CD8-positive, alpha-beta memory T cell (primary cell): ENCODE measurements around the gene COQ10A. TPM values are rescaled to one million over a fixed set of nuclear protein-coding genes. Genes with fewer than 3 reads are reported as not detected.

Source experiments
- CTCF ChIA-PET: fragments of 350-600 bp; sonication (Branson Sonifier 250); formaldehyde crosslinking; loops from one replicate; lab custom pipeline; 2021; ENCODE audit warnings: antibody characterized with exemption; lab: Charles Lee
- POLR2A ChIA-PET: fragments of 350-600 bp; sonication (Branson Sonifier 250); formaldehyde crosslinking; loops from one replicate; lab custom pipeline; 2021; ENCODE audit warnings: antibody characterized with exemption; lab: Charles Lee
- DNase-seq, 5 donors: peaks; one replicate each; pipeline versions ENCODE4 v3.0.0 to v3.0.0-alpha.2; 2020 to 2022; ENCODE audit warnings: mixed read lengths in 1 of 5
- H3K27ac ChIP-seq: one replicate; pipeline ENCODE4 v1.7.0; 2013; ENCODE audit warnings: low read depth, mild to moderate bottlenecking, low read length, moderate library complexity
- H3K27me3 ChIP-seq: 2 replicates; pipeline ENCODE4 v1.7.0; 2013; ENCODE audit warnings: low read length, mild to moderate bottlenecking; ENCODE audit not compliant: insufficient read depth, poor library complexity, severe bottlenecking
- H3K36me3 ChIP-seq: 2 replicates; pipeline ENCODE4 v1.7.0; 2013; ENCODE audit warnings: mild to moderate bottlenecking, low read length, moderate library complexity; ENCODE audit not compliant: insufficient read depth
- H3K4me1 ChIP-seq: 2 replicates; pipeline ENCODE4 v1.7.0; 2013; ENCODE audit warnings: mild to moderate bottlenecking, low read length, moderate library complexity; ENCODE audit not compliant: insufficient read depth
- H3K4me3 ChIP-seq: 2 replicates; pipeline ENCODE4 v1.7.0; 2013; ENCODE audit warnings: mild to moderate bottlenecking, low read length
- H3K9me3 ChIP-seq: 2 replicates; pipeline ENCODE4 v1.7.0; 2013; ENCODE audit warnings: mild to moderate bottlenecking, low read length
- H3K27ac Mint-ChIP-seq, 8 donors: one replicate each; pipeline ENCODE4 v1.8.0; 2020 to 2021; ENCODE audit warnings: mixed read lengths in 8 of 8, mild to moderate bottlenecking in 6 of 8, inconsistent platforms in 3 of 8, moderate library complexity in 3 of 8
- H3K27me3 Mint-ChIP-seq, 2 donors: one replicate each; pipeline ENCODE4 v1.8.0; 2020 to 2021; ENCODE audit warnings: mixed read lengths in 2 of 2, mild to moderate bottlenecking in 1 of 2, moderate library complexity in 1 of 2
- H3K36me3 Mint-ChIP-seq, 3 donors: one replicate each; pipeline ENCODE4 v1.8.0; 2020 to 2021; ENCODE audit warnings: mixed read lengths in 3 of 3, inconsistent platforms in 1 of 3, mild to moderate bottlenecking in 1 of 3
- H3K4me1 Mint-ChIP-seq, 3 donors: one replicate each; pipeline ENCODE4 v1.8.0; 2020 to 2021; ENCODE audit warnings: mixed read lengths in 3 of 3, inconsistent platforms in 1 of 3, mild to moderate bottlenecking in 1 of 3
- H3K4me3 Mint-ChIP-seq, 7 donors: one replicate each; pipeline ENCODE4 v1.8.0; 2020 to 2021; ENCODE audit warnings: mixed read lengths in 7 of 7, mild to moderate bottlenecking in 6 of 7, moderate library complexity in 4 of 7, inconsistent platforms in 2 of 7
- H3K9me3 Mint-ChIP-seq, 5 donors: one replicate each; pipeline ENCODE4 v1.8.0; 2020 to 2022; ENCODE audit warnings: mixed read lengths in 5 of 5, mild to moderate bottlenecking in 3 of 5, moderate library complexity in 2 of 5, inconsistent platforms in 1 of 5
- polyA plus RNA-seq: library from polyadenylated mRNA; unstranded; fragments of 300-500 nt; fragmentation: Illumina TruSeq; gene quantifications from one replicate; pipeline ENCODE4 v1.2.3, GENCODE V29; 2021
- total RNA-seq, 2 experiments: library from RNA; stranded (reverse); gene quantifications; one replicate each; pipeline ENCODE4 v1.2.3, GENCODE V29; 2021

Gene COQ10A
- total and polyA plus RNA-seq, 3 experiments from 2014 or later = 14.2 to 14.4 (median 14.3) TPM

DNA sequence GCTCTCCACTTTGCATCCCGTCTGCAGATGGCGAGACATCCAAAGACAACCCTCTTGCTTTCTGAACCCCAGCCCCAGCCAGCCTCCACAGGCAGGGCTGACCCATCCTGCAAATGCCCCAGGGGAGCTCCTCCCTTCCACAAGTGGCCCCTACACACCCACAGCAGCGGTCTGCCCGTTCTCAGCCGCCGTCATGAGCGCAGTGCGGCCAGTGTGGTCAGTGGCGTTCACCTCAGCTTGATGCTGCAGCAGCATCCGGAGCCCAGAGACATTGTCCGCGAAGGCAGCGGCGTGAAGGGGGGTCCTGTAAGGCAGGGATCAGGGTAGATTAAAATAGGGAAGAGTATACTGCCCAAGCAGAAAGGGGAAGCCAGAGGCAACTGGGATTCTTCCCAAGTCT lies 22.2 kb upstream of the COQ10A start:
- no peak overlapping the region for H3K27ac ChIP-seq
- CTCF ChIA-PET = interaction anchor here (4.3 kb wide), 1 partner anchor 13 kb away, joined by 19 read pairs; the partner anchor contains the start of gene ANKRD52
- Mint-ChIP-seq H3K36me3 (peaks cover 4 to 89% (median 10%) of the 10 kb centered on the region in 3 donors), H3K4me3 (no peak overlapping the region), H3K9me3 (no peaks in the 10 kb centered on the region), H3K27me3 (no peaks in the 10 kb centered on the region), H3K4me1 (no peaks in the 10 kb centered on the region), H3K27ac (peak overlapping the region in 1 of 8 donors; percentile 72)
- no peak for DNase-seq
- peaks cover 61% of the 10 kb centered on the region for H3K36me3 ChIP-seq
- no peaks in the 10 kb centered on the region for H3K9me3 ChIP-seq
- POLR2A ChIA-PET = no interaction called here
- H3K4me1 ChIP-seq = no peaks in the 10 kb centered on the region
- H3K27me3 ChIP-seq = no peaks in the 10 kb centered on the region
- H3K4me3 ChIP-seq = no peak overlapping the region

DNA sequence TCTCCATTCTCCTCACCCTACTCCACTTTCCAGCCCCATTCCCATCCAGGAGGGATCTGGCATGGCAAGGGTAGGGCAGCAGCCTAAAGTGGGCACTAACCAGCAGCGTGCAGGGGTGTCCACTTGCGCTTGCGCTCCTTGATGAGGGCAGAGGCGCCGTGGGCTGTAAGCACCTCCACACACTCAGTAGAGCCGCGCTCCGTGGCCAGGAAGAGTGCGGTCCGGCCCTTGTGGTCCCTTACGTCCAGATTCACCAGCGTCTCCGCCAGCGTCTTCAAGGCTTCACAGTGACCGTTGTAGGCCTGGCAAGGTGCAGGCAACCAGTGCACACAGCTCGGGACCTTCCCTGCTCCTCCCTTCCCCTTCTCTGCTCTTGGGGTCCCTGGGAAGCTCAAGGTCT lies 18.8 kb upstream of the COQ10A start:
- ChIA-PET CTCF (interaction anchor here (1.2 to 4.3 kb wide), 3 partner anchors 10 to 22 kb away, joined by 3 to 19 read pairs (median 3); partner anchors contain the start of genes ANKRD52 and COQ10A), POLR2A (no interaction called here)
- H3K9me3 ChIP-seq = no peaks in the 10 kb centered on the region
- H3K36me3 ChIP-seq = peaks cover 65% of the 10 kb centered on the region
- H3K4me1 ChIP-seq = no peaks in the 10 kb centered on the region
- no peak overlapping the region for H3K27ac ChIP-seq
- Mint-ChIP-seq H3K27me3 (no peaks in the 10 kb centered on the region), H3K4me3 (no peak overlapping the region), H3K27ac (no peak overlapping the region), H3K4me1 (no peaks in the 10 kb centered on the region), H3K9me3 (no peaks in the 10 kb centered on the region), H3K36me3 (peaks cover 11 to 79% (median 12%) of the 10 kb centered on the region in 3 donors)
- H3K27me3 ChIP-seq = no peaks in the 10 kb centered on the region
- H3K4me3 ChIP-seq = no peak overlapping the region
- no peak for DNase-seq

DNA sequence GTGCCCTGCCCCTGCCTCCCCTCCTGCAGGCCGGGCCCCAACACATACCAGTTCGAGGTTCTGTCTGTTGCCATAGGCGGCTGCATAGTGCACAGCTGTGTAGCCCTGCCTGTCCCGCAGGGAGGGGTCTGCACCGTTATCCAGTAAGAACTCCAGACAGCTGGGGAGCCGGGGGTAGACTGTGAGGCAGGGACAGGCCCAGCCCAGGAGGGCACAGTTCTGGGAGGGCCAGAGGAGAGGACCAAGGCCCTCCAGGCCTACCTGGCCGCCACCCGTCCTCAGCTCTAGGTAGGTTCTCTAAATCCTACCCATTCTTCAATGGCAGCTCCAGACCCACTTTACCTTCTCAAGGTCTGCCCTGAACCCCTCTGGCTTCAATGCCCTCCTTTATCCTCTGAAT lies 18.0 kb upstream of the COQ10A start:
- Mint-ChIP-seq H3K4me1 (no peaks in the 10 kb centered on the region), H3K4me3 (no peak overlapping the region), H3K27me3 (no peaks in the 10 kb centered on the region), H3K9me3 (no peaks in the 10 kb centered on the region), H3K27ac (peak overlapping the region in 4 of 8 donors; percentile 5 to 82 (median 29)), H3K36me3 (peaks cover 11 to 80% (median 12%) of the 10 kb centered on the region in 3 donors)
- CTCF ChIA-PET = interaction anchor here (0.5 to 4.3 kb wide), 3 partner anchors 9 to 21 kb away, joined by 3 to 19 read pairs (median 3); partner anchors contain the start of gene ANKRD52
- POLR2A ChIA-PET = no interaction called here
- Histone ChIP-seq H3K9me3 (no peaks in the 10 kb centered on the region), H3K36me3 (peaks cover 67% of the 10 kb centered on the region), H3K4me3 (no peak overlapping the region), H3K27ac (no peak overlapping the region), H3K27me3 (no peaks in the 10 kb centered on the region), H3K4me1 (no peaks in the 10 kb centered on the region)
- DNase-seq = no peak

DNA sequence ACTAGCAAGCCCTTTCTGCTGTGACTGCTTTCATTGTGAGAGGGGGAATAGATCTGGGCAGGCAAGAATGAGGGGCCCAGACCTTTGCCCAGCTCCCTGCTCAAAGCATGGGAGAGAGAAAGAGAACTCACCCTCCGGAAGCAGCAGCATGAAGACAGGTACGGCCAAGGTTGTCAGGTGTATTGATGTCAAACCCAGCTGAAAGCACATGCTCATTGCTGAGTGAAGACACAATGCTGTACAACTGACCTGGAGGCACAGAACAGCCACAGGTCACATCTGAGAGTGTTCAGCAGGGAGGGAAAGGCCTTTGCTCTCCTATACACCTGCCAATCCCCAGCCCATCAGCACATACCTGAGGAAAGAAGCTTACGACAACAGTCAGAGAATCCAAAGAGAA lies 14.1 kb upstream of the COQ10A start:
- ChIA-PET CTCF (interaction anchor here (0.9 to 2.2 kb wide), 4 partner anchors 11 to 212 kb away, joined by 3 to 7 read pairs (median 6); partner anchors contain the start of genes COQ10A and SMARCC2), POLR2A (interaction anchor here (0.5 kb wide), 1 partner anchor 307 kb away, joined by 3 read pairs; no protein-coding TSS in a partner anchor)
- no peaks in the 10 kb centered on the region for H3K27me3 Mint-ChIP-seq
- peak overlapping the region in 1 of 7 donors; percentile 48 for H3K4me3 Mint-ChIP-seq
- peaks cover 16 to 30% (median 21%) of the 10 kb centered on the region in 3 donors for H3K4me1 Mint-ChIP-seq
- H3K9me3 Mint-ChIP-seq = no peaks in the 10 kb centered on the region
- H3K36me3 ChIP-seq = peaks cover 49% of the 10 kb centered on the region
- DNase-seq = no peak
- H3K4me3 ChIP-seq = no peak overlapping the region
- peaks cover 16 to 76% (median 17%) of the 10 kb centered on the region in 3 donors for H3K36me3 Mint-ChIP-seq
- no peaks in the 10 kb centered on the region for H3K27me3 ChIP-seq
- H3K9me3 ChIP-seq = no peaks in the 10 kb centered on the region
- H3K27ac ChIP-seq = no peak overlapping the region
- peaks cover 17% of the 10 kb centered on the region for H3K4me1 ChIP-seq
- H3K27ac Mint-ChIP-seq = peak overlapping the region in 1 of 8 donors; percentile 69

DNA sequence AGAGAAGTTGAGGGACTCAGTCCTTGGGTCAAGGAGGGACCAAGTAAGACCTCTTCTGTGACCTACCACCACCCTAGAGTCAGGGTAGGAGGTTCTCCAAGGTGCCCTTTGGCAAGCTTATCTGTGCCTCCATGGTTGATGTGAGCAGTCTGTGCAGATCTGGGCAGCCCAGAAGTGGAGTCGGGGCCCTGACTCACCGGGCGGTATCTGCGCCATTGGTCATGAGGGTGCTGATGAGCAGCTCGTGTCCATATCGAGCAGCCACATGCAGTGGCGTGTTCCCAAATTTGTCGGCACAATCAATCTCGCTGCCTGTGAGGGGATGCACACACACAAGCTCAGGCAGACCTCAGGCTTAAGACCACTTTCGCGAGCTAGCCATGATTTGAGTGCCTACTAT lies 13.7 kb upstream of the COQ10A start:
- Mint-ChIP-seq H3K36me3 (peaks cover 16 to 72% (median 17%) of the 10 kb centered on the region in 3 donors), H3K27ac (peak overlapping the region in 1 of 8 donors; percentile 20), H3K9me3 (no peaks in the 10 kb centered on the region), H3K4me1 (peaks cover 16 to 30% (median 21%) of the 10 kb centered on the region in 3 donors), H3K27me3 (no peaks in the 10 kb centered on the region), H3K4me3 (no peak overlapping the region)
- Histone ChIP-seq H3K9me3 (no peaks in the 10 kb centered on the region), H3K27ac (no peak overlapping the region), H3K36me3 (peaks cover 45% of the 10 kb centered on the region), H3K4me1 (peaks cover 18% of the 10 kb centered on the region), H3K27me3 (no peaks in the 10 kb centered on the region), H3K4me3 (no peak overlapping the region)
- POLR2A ChIA-PET = interaction anchor here (1.3 kb wide), 1 partner anchor 31 kb away, joined by 3 read pairs; no protein-coding TSS in a partner anchor
- CTCF ChIA-PET = interaction anchor here (0.9 to 2.6 kb wide), 4 partner anchors 10 to 211 kb away, joined by 3 to 7 read pairs (median 4); partner anchors contain the start of genes COQ10A and SMARCC2
- no peak for DNase-seq

DNA sequence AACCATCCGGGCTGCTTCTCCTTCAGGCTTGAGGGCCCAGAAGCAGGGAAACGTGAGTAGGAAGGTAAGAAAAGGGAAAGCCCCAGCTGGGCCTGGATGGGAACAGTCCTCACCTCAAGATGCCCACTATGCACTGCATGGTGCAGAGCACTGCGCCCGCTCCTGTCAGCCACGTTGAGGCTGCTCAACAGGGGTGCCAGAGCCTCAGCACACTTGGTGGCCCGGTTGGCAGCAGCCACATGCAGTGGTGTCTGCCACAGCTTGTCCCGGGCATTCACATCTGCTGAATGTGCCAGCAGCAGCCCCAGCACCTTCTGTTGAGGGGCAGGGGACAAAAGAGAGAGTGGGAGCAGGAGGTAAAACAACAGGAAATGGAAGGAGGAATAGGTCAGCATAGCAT lies 11.1 kb upstream of the COQ10A start:
- Mint-ChIP-seq H3K27me3 (no peaks in the 10 kb centered on the region), H3K9me3 (no peaks in the 10 kb centered on the region), H3K36me3 (peaks cover 12 to 58% (median 13%) of the 10 kb centered on the region in 3 donors), H3K4me1 (peaks cover 23 to 37% (median 29%) of the 10 kb centered on the region in 3 donors), H3K27ac (peak overlapping the region in 2 of 8 donors; percentile 4 to 51), H3K4me3 (peak overlapping the region in 4 of 7 donors; percentile 2 to 88 (median 42))
- POLR2A ChIA-PET = no interaction called here
- Histone ChIP-seq H3K27ac (no peak overlapping the region), H3K4me3 (no peak overlapping the region), H3K36me3 (peaks cover 33% of the 10 kb centered on the region), H3K4me1 (peaks cover 23% of the 10 kb centered on the region), H3K9me3 (no peaks in the 10 kb centered on the region), H3K27me3 (no peaks in the 10 kb centered on the region)
- DNase-seq = no peak
- CTCF ChIA-PET = no interaction called here

DNA sequence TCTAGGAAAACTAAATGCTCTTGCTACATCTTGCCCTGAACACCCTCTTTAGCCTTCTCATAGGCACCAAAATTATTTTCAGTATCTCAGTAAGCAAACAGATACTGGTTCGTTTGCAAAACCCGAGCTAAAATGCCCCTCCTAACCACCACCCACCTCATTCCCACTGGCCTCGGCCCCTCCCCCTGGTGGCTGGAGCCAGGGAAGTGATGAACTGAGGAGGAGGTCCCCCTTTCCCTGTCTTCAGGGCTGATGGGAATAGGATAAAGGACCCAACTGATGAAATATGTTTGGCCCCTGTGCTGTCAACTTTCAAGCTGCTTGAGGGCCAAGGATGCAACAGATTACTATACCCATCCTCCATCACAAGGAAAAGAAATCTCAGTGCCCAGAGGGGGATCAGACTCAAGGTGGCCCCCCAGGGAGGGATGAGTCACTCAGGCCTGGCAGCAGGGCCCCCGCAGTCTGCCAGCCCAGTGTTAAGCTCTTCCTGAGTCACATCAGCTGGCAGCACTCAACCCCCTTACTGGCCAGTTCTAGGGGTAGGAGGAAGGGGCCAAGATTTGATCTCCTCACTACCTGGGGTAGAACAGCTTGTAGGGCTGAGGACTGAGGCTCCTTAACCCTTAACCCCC lies 10.3 kb upstream of the COQ10A start:
- POLR2A ChIA-PET = interaction anchor here (0.5 to 1.3 kb wide), 2 partner anchors 22 to 102 kb away, joined by 3 to 4 read pairs; no protein-coding TSS in a partner anchor
- no peaks in the 10 kb centered on the region for H3K9me3 Mint-ChIP-seq
- peak overlapping the region; percentile 8 to 90 (median 74) for H3K27ac Mint-ChIP-seq
- no peak for DNase-seq
- CTCF ChIA-PET = interaction anchor here (1.6 to 3.7 kb wide), 6 partner anchors 10 to 137 kb away, joined by 4 to 19 read pairs (median 16); partner anchors contain the start of genes COQ10A, RNF41, SMARCC2 and ZC3H10
- Histone ChIP-seq H3K27ac (no peak overlapping the region), H3K4me3 (no peak overlapping the region), H3K36me3 (peaks cover 33% of the 10 kb centered on the region), H3K4me1 (peaks cover 23% of the 10 kb centered on the region), H3K9me3 (no peaks in the 10 kb centered on the region), H3K27me3 (no peaks in the 10 kb centered on the region)
- H3K4me1 Mint-ChIP-seq = peaks cover 23 to 37% (median 29%) of the 10 kb centered on the region in 3 donors
- H3K27me3 Mint-ChIP-seq = no peaks in the 10 kb centered on the region
- H3K4me3 Mint-ChIP-seq = peak overlapping the region; percentile 77 to 93 (median 81)
- H3K36me3 Mint-ChIP-seq = peaks cover 12 to 56% (median 13%) of the 10 kb centered on the region in 3 donors
